Mesenteric fat pad (tissue), 1 donor: ENCODE measurements around the gene C20orf173. TPM values are rescaled to one million over a fixed set of nuclear protein-coding genes. Genes with fewer than 3 reads are reported as not detected.
"Not testable (repeated sequence)": the region's sequence is repeated elsewhere in the genome, so short reads cannot be mapped to it uniquely, and the experiment has no call there.

Experiments used
- DNase-seq: peaks from one replicate; pipeline ENCODE4 v3.0.0-alpha.2; 2020; ENCODE audit warnings: low spot score
- long read RNA-seq: library from polyadenylated mRNA; unstranded; transcript quantifications from one replicate; pipeline ENCODE4 v2.0.0, GENCODE V29; 2020
- total RNA-seq: library from RNA; stranded (reverse); fragmentation: NEBNext Ultra II Directional; extraction: Animal tissue kit (Norgen Biotek cat#: 25700); gene quantifications from one replicate; pipeline ENCODE4 v1.2.1, GENCODE V29; 2021
- donor health status: DM: yes; HTN: yes; CAD: no.

C20orf173 gene, protein sequence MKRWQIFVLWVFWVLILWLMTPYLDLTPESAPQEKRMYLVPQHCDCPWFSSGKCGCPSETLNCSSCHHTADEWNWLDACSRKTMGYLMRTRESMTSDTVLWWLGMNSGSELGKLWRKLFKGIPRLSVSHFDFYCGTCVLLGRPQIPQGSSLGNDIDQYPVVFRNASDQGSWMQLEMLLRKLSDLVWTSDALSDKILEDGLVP
- not detected for total RNA-seq
- long read RNA-seq: 0 reads

DNA sequence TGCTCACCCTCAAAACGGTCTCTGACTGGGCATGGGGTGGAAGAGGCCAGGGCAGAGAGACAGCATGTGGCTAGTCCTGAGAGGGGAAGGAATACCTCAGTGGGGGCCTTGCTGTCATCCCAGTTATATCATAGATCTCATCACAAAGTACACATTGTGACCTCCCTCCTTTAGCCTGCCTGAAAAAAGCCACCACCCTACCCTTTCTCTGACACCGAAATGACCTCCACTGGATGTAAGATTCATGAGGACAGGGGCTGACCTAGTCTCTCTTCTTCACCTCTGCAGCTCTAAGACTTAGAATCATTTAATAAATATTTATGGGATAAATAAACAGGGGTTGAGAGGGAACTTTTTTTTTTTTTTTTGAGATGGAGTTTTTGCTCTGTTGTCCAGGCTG lies at the start of gene C20orf173:
Gene C20orf173, minus strand, starts transcription at position 101 of the 400 bp plus-strand sequence. CDS start 279 bp downstream, outside the sequence.
- DNase-seq: no peak

DNA sequence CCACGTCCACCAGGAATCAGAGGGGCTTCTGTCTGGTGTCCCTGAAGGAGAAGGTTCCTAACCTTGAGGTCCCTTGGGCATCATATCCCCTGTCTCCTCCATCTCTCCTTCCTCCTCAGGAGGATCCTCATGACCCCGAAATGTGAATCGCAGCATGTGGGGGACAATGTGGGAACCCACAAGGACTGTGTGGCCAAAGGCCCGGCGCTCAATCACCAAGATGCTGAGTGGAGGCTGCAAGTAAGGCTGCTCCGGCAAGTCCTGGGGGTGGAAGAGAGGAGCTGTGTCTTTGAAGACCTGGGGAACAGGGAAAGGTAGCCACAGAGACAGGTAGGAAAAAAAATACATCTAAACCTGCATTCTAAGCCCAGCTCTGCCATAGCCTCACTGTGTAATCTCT lies 49.7 kb upstream of the C20orf173 start:
- DNase-seq: no peak

DNA sequence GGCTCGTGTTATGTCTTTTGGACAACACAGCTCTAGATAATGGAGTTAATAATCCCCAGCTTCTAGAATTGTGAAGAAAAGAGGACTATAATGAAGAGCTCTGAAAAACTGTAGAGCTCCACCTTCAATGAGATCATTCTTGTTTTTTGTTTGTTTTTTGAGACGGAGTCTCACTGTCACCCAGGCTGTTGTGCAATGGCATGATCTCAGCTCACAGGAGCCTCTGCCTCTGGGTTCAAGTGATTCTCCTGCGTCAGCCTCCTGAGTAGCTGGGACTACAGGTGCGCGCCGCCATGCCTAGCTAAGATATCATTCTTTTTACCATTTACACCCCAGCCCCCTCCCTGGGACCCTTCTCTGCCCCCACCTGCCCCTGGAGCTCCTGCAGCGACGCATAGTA lies 49.0 kb upstream of the C20orf173 start:
- DNase-seq: no peak

DNA sequence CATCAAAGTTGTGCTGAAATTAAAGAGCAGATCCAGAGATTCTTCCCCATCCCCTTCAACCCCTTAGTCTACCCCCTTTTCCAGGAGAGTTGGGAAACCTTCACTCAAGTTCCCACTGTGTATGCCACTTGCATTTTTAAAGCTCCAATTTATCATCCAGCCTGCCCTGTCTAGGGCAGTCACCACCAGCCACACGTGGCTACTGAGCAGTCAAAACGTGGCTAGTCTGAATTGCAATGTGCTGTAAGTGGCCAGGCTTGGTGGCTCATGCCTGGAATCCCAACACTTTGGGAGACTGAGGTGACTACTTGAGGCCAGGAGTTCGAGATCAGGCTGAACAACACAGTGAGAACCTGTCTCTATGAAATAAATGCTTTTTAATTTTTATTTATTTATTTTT lies 47.4 kb upstream of the C20orf173 start:
- no peak for DNase-seq

DNA sequence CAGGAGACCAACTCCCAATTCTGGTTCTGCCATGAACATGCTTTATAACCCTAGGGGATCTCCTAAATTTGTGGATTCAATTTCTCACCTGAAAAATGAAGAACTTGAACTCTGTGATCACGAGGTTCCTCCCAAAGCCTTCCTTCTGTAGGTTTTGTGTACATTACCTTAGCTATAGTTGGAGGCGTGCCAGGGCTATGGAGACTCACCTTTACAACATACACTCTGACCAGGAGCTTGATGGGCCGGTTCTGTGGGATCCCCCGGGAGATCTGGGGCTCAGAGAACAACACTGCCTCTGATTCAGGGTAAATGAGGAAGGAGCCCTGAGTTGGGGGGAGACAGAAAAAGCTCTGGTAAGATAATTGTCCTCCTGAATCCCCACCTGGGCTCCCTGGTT lies 46.5 kb upstream of the C20orf173 start:
- DNase-seq: no peak

DNA sequence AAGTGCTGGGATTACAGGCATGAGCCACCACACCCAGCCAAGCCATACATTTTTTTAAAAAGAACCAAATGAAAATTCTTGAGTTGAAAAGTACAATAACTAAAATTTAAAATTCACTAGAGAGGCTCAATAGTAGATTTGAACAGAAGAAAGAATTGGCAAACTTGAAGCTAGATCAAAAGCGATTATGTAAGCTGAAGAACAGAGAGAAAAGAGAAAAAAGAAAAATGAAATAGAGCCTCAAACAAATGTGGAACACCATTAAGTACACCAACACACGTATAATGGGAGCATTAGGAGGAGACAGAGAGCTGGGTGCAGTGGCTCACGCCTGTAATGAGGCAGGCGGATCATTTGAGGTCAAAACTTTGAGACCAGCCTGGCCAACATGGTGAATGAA lies 43.4 kb upstream of the C20orf173 start:
- DNase-seq: no peak

DNA sequence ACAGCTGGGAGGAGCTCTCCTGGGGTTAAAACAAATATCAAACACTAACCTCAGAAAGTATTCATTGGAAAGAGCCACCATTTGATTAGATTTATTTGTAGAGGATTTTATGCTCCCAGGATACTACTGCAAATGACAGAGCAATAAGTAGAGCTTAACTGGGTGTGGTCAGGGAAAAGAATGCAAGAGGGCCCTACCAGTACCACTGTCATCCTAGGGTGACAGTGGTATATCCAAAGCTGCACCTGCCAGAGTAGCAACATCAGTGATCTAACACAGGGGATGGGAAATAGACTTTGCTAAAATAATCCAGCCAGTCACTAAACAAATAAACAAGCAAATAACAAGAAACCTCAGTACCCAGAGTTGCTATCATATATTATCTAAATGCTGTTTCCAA lies 42.1 kb upstream of the C20orf173 start:
- no peak for DNase-seq

DNA sequence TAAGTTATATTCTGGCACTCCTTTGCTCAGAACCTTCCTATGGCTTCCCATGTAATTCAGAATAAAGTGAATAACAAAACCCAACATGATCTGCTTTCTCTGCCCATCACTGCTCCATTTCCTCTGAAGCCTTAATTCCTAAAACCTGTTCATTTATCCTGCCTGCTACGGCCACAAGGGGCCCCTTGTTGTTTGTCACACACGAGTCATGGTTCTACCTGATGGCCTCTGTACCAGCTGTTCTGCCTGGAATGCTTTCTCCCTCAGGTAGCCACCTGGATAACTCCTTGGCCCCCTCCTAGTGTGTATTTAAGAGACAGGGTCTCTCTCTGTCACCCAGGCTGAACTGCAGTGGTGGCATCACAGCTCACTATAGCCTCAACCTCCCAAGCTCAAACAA lies 39.2 kb upstream of the C20orf173 start:
- DNase-seq: no peak

DNA sequence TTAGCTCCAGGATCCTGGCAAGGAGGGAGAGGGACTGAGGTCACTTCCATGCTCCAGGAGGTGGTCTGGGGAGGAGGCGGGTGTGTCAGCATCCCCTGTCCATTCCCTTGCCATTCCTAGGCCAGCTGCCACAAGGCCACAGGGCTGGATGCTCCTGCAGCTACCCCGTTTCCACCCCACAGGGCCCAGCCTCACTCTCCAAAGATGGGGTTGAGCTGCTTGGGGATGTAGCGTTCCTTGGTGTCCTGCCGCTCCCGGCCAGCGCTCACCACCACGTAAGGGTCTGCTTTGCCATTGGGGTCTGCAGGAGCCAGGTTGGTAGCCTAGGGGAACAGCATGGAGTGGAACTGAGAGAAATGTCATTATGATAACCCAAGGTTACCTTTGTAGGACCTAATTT lies 35.5 kb upstream of the C20orf173 start:
- no peak for DNase-seq

DNA sequence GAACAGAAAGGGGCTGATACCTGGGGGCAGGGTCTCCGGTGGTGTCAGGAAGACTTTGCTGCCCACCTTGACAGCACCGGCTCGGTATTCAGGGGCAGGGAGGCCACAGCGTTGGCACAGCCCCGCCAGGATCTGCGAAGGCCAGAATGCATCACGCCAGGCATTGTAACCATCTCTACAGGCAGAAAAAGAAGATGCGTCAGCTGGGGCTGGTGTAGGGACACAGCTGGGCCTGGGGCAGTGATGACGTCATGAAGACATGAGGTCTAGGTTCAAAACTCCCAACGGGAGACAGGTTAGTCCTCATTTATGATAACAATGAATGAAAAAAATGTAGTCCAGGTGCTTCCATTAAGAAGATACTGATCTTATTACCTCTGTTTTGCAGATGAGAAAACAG lies 34.4 kb upstream of the C20orf173 start:
- DNase-seq: no peak

DNA sequence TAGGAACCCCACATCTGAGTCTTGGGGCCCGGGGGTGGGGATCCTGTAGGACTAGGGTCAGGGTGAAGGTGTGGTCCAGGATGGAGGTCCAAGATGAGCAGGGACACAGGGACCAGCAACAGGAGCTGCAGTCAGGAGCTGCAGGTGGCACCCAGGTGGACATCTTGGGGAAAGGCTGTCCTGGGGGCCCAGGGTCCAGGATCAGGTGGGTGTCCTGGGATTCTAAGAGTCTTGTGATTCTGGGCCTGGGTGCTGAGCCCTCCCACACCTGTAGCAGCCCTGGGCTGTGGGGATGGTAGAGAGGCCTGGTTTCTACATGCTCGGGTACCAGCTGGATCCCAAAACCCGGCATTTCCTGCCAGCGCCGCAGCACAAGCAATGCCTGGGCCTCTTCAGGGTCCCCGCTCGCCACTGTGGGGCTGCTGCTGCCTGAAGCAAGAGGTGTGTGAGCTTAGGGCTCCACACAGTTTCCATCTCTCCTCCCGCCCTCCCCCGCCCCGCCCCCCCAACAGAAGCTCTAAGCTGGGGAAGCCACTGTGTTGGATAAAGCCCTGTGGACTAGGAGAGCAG lies 33.2 kb upstream of the C20orf173 start:
- DNase-seq: no peak

DNA sequence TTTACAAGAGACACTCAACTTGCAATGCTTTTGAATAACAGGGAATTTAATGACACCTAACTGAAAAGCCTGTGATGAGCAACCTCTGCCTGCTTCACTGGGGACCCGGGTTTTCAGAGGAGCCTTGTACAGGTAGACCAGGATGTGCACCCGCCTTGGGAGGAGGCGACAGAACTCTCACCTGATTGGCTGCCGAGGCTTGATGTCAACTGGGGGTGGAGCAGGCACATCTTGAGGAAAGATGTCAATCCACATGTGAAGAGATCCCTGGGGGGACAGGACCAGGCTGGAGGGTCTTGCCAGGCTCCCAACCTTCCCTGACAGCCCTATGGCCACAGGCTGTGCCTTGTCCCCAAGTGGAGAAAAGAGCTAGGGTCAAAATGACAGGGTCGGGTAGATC lies 32.2 kb upstream of the C20orf173 start:
- no peak for DNase-seq

DNA sequence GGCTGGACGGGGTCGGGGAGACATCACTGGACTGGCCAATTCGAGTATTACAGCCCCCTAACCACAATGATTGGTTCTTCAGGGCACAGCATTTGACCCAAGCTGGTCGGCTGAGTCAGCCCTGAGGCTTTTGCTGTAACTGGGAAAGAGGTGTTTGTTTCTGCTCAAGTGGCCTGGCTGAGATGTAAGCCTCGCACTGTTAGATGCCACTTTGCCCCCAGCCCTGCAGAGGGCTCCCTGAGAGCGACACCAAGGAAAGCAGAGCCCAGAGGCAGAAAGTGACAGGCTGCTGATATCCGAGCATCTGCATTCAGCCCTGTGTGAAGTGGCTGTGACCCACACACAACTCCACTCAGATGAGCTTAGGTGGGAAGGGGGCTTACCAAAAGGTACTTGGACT lies 31.8 kb upstream of the C20orf173 start:
- no peak for DNase-seq

DNA sequence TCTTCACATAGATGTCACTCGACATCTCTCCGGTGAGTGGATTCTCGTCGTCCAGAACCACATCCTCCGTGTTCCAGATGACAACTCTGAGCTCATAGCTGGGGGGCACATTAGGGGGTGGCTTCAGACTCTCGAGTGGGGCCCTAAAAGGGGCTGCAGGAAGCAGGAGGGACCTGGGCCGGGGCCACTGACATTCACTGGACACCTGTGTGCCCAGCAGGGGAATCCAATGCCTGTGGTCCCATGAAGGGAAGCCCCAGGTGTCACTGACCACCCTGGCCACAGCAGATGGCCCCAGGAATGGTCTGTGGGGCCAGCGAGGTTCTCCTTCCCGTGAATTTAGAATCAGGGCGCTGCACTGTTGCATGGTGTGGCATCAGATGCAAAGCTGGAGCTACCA lies 31.1 kb upstream of the C20orf173 start:
- no peak for DNase-seq

DNA sequence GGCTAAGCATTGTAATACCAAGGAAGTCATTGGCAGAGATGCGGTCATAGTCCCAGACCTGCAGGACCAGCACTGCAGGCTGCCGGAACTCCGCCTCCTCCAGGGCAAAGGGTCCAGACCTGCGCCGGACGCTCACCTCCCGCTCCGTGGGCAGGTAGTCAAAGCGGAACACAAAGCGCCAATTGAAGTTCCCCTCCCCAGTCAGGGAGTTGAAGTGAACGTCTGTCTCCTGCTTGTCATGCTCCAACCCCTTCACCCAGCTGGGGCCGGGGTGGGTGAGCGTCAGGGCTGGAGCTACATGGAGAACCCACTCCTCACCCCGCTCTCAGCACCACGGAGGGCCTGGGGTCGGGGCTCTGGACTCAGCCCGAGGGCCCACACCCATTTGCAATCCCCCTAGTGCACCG lies 30.7 kb upstream of the C20orf173 start:
- no peak for DNase-seq

DNA sequence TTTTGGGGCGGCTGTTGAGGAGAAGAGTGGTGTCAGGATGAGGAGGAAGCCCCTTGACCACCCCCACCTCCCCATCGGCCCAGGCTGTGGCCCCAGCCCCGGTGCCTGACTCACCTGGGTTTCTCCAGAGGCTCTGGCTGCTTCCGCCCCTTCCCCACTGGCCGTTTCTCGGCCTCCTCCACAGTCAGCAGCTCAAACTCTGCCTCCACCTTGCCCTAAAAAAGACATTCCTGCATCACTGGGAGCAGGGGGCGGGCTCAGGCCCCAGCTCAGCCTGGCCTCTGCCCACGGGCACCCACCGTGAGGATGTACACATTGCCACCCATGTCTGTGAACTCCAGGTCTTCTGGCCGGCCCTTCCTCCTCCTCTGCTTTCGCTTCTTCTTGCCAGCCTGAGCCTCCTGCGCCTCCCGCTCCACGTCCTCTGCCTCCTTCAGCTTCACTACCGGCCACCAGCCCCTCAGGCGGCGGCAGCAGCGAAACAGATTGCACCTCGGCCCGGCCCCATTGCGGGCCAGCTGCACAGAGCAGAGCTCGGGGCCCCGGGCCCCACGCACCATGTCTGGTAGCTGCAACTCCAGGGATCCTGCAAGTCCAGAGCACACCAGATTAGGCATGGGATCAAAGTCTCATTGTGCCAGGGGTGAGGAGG lies 29.7 kb upstream of the C20orf173 start:
- peak; percentile 89 for DNase-seq

DNA sequence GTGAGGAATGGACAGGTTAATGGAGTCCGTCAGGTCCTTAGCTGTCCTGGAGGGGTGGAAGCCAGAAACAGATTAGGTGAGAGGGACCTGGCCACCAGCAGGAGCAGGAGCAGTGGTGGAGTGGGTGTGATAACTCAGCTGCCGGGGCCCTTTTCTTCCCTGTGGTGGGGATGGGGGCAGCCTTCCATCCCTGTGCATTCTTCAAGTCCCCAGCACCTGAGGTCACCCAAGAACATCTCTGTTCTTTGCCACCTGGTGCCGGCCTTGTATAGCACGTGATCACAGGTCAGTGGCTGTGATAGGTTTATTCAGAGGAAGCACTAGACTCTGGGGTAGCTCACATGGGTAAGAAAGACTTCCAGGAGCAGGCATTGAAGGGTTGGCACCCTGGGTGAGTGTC lies 29.0 kb upstream of the C20orf173 start:
- no peak for DNase-seq

DNA sequence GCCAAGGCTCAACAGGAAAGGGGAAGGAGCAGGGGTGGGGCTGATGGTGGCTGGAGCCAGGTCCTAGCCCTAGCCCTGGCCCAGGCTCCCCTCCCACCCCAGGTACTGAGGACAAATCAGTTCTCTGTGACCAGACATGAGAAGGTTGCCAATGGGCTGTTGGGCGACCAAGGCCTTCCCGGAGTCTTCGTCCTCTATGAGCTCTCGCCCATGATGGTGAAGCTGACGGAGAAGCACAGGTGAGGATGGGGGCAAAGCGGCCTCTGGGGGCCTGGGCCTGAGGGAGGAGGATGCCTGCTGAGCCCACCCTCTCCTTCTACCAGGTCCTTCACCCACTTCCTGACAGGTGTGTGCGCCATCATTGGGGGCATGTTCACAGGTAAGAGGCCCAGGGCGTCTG lies 27.4 kb upstream of the C20orf173 start:
- DNase-seq: no peak

DNA sequence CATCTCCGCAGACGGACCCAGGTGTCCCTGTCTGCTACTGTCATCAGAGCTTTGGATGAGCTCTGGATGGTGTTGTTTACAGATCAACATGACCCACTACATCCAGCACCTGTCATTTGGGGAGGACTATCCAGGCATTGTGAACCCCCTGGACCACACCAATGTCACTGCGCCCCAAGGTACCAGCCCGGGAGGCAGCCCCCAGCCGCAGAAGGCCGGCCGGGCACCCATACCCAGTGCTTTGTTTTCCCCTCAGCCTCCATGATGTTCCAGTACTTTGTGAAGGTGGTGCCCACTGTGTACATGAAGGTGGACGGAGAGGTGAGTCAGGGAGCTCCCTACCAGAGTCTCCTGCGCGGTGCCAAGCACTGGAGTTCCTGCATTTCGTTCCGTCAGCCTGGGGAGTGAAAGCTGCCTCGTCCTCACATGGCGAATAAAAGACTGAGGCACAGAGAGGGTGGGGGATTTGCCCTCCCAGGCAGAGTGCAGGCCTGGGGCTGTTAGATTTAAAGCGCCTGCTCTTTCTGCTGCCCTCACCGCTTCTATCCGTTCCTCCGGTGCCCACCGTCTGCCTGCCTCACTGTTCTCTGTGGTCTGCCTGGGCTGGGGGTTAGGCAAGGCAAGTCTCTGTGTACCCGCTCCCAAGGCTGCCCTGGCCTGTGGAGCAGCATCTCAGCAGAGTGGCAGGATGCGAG lies 26.6 kb upstream of the C20orf173 start:
- DNase-seq: no peak

DNA sequence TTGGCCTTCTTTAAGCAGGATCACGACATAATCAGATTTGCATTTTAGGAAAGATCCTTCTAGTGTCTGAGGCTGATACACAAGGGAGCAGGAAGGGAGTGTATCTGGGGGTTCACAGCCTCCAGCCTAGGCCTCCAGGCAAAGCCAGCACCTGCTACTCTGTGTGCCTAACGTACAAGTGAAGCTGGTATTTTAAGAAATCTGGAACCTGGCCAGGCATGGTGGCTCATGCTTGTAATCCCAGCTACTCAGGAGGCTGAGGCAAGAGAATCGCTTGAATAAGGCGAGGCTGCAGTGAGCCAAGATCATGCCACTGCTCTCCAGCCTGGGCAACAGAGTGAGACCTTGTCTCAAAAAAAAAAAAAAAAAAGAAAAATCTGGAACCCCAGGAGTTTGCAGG lies 26.0 kb upstream of the C20orf173 start:
- DNase-seq: not testable (repeated sequence)

DNA sequence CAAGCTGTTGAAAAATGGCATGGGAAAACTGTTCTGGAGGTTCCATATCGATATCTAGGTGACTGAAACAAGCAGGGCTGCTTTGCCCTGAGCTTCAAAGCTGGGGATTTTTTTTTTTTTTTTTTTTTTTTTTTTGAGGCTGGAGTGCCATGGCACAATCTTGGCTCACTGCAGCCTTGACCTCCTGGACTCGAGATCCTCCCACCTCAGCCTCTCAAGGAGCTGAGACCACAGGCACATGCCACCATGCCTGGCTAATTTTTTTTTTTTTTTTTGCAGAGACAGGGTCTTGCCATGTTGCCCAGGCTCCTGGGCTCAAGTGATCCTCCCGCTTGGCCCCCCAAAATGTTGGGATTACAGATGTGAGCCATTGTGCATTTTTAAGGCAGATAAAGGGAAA lies 23.5 kb upstream of the C20orf173 start:
- DNase-seq: no peak

DNA sequence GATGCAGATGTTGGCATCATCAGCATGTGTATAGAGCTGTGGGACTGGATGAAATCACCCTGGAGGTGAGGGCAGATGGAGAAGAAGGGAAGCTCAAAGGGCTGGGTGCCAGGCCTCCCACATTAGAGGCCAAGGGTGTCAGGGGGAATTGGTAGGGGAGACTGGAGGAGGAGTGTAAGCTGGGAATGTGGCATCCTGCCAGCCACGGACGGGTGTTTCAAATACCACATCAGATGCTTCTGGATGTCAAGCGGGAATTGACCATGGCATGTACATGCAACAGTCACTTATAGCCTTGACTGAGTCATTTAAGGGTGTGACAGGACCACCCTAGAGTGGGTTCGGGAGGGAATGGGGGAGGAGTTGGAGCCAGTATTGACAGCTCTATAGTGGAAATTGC lies 22.1 kb upstream of the C20orf173 start:
- DNase-seq: no peak
